GM18909 (cell line): ENCODE measurements around the gene FBXW12.
"Not testable (repeated sequence)": the region's sequence is repeated elsewhere in the genome, so short reads cannot be mapped to it uniquely, and the experiment has no call there.

Source experiments
- ATAC-seq: cut with Tn5 transposase; IDR thresholded peaks from one replicate; pipeline ENCODE4 v1.9.1; 2021; ENCODE audit warnings: mild to moderate bottlenecking; ENCODE audit not compliant: unreplicated experiment, poor library complexity

FBXW12 gene

GRCh38 chr3:48371651-48372376 is at the start of gene FBXW12:
FBXW12 (plus strand) TSS chr3:48372219; CDS start chr3:48372768, 549 bp downstream.
- no peak for ATAC-seq

GRCh38 chr3:48331706-48332435 is 40.1 kb upstream of the FBXW12 start:
- ATAC-seq: not testable (repeated sequence)

- not testable (repeated sequence) for ATAC-seq
Measured at GRCh38 chr3:48333346-48334245, 38.4 kb upstream of the FBXW12 start, which contains the start of gene SPINK8. SPINK8 (minus strand) TSS chr3:48333661; CDS start chr3:48328341, 5,320 bp downstream.

GRCh38 chr3:48334605-48335004 is 37.4 kb upstream of the FBXW12 start:
- ATAC-seq: no peak

- not testable (repeated sequence) for ATAC-seq
Measured at GRCh38 chr3:48335286-48335685, 36.7 kb upstream of the FBXW12 start.

GRCh38 chr3:48337536-48337935 is 34.5 kb upstream of the FBXW12 start:
- not testable (repeated sequence) for ATAC-seq

- ATAC-seq: no peak
Measured at GRCh38 chr3:48338635-48339034, 33.4 kb upstream of the FBXW12 start.

- ATAC-seq: no peak
Measured at GRCh38 chr3:48343432-48343831, 28.6 kb upstream of the FBXW12 start.

- ATAC-seq: no peak
Measured at GRCh38 chr3:48344867-48345507, 27.0 kb upstream of the FBXW12 start.

- ATAC-seq: no peak
Measured at GRCh38 chr3:48345946-48346572, 26.0 kb upstream of the FBXW12 start.

GRCh38 chr3:48347500-48347899 is 24.5 kb upstream of the FBXW12 start:
- ATAC-seq: no peak

GRCh38 chr3:48352546-48352945 is 19.5 kb upstream of the FBXW12 start:
- no peak for ATAC-seq

GRCh38 chr3:48353987-48354386 is 18.0 kb upstream of the FBXW12 start:
- no peak for ATAC-seq

- no peak for ATAC-seq
Measured at GRCh38 chr3:48356419-48356818, 15.6 kb upstream of the FBXW12 start.

- ATAC-seq: no peak
Measured at GRCh38 chr3:48361928-48362327, 10.1 kb upstream of the FBXW12 start.

- no peak for ATAC-seq
Measured at GRCh38 chr3:48364840-48365239, 7.2 kb upstream of the FBXW12 start.

GRCh38 chr3:48367201-48367600 is 4.8 kb upstream of the FBXW12 start:
- no peak for ATAC-seq

- no peak for ATAC-seq
Measured at GRCh38 chr3:48369693-48370332, 2.2 kb upstream of the FBXW12 start.

- no peak for ATAC-seq
Measured at GRCh38 chr3:48370333-48370713, 1.7 kb upstream of the FBXW12 start.
